ENCODE measurements around the gene ARMC10.

GRCh38 chr7:103100348-103100747 lies 25.4 kb downstream of the ARMC10 start:
- no peak for TF ChIP-seq EZH2 (IDR thresholded peaks at IDR 0.05; ENCODE audit: borderline replicate concordance, low read length)
- TF ChIP-seq, protein P1, sequence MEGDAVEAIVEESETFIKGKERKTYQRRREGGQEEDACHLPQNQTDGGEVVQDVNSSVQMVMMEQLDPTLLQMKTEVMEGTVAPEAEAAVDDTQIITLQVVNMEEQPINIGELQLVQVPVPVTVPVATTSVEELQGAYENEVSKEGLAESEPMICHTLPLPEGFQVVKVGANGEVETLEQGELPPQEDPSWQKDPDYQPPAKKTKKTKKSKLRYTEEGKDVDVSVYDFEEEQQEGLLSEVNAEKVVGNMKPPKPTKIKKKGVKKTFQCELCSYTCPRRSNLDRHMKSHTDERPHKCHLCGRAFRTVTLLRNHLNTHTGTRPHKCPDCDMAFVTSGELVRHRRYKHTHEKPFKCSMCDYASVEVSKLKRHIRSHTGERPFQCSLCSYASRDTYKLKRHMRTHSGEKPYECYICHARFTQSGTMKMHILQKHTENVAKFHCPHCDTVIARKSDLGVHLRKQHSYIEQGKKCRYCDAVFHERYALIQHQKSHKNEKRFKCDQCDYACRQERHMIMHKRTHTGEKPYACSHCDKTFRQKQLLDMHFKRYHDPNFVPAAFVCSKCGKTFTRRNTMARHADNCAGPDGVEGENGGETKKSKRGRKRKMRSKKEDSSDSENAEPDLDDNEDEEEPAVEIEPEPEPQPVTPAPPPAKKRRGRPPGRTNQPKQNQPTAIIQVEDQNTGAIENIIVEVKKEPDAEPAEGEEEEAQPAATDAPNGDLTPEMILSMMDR (IDR thresholded peaks at IDR 0.05; ENCODE audit: low read length): no peak
